HUDEP-2 (cell line): ENCODE data around the gene RPS26.
"Not testable (repeated sequence)": the region's sequence is repeated elsewhere in the genome, so short reads cannot be mapped to it uniquely, and the experiment has no call there.

Experiments
- DNase-seq, 76 experiments: peaks; one replicate each; lab custom pipeline; 2025; ENCODE audit not compliant: unreplicated experiment in 76 of 76; lab: John Stamatoyannopoulos, UW

RPS26 gene

DNA sequence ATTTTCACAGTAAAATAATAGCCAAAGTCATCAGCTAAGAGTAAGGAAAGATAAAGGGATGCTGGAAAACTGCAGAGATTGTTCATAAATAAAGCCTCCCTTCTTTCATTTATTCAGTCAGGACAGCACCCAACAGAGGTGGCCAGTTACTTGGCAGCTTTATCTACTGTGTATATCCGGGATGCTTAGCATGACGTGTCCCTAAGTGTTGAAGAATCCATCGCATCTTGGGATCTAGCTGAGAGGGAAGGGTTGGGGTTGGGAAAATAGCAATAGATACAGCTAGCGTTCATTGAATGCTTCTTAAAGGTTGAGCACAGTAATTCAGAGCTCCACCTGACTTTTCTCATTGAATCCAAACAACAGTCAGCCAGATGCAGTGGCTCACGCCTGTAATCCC, 32.7 kb downstream of the RPS26 start:
- DNase-seq, result no peak

DNA sequence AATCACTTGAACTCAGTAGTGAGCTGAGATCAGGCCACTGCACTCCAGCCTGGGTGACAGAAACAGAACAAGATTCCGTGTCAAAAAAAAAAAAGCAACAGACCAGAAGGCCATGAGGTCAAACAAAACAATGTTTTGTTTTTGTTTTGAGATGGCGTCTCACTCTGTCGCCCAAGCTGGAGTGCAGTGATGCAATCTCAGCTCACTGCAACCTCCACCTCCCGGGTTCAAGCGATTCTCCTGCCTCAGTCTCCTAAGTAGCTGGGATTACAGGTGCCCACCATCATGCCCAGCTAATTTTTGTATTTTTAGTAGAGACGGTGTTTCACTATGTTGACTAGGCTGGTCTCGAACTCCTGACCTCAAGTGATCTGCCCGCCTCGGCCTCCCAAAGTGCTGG, 36.2 kb downstream of the RPS26 start:
- not testable (repeated sequence) for DNase-seq

DNA sequence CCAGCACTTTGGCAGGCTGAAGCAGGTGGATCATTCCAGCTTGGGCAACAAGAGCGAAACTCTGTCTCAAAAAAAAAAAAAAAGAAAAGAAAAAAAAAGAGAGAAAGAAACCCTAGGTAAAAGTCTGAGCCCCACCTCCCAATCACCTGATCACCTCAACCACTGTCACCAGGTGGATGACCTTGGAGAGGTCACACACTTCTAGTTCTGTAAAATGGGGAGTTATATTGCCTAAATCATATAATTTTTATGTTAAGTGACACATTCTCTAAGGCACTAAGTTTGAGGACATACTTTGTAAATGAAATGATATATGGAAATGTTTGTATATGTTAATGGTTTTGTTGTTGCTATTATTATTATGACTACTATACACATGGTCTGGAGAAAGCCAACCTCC, 36.7 kb downstream of the RPS26 start:
- DNase-seq, result no peak

DNA sequence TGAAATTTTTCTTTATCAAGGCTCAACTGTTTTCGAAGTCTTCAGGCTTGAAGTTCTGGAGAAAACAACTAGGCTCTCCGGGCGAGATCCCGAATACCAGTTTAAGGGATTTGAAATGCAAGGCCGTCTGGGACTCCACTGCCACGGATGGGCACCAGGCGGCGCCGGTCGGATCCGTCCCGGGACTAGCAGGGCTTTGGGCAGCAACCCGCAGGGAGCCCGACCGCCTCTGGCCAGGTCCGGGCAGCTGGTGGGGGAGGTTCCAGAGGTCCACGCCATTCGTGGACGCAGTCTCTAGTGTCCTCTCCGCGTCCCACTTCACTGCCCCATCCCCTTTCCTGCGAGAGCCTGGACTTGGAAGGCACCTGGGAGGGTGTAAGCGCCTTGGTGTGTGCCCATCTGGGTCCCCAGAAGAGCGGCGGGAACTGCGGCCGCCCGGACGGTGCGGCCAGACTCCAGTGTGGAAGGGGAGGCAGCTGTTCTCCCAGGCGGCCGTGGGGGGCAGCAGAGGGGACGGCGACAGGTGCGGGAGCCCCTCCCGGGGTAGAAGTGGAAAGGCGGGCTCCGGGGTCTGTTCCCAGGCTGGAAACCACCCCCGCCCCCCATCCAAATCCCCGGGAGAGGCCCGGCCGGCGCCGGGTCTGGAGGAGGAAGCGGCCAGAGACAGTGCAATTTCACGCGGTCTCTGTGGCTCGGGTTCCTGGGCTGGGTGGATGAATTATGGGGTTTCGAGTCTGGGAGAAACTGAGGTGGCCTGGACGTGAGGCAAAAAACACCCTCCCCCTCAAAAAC, 37.4 kb downstream of the RPS26 start:
- peak in 69 of 76 experiments; percentile 3 to 78 (median 60) for DNase-seq

DNA sequence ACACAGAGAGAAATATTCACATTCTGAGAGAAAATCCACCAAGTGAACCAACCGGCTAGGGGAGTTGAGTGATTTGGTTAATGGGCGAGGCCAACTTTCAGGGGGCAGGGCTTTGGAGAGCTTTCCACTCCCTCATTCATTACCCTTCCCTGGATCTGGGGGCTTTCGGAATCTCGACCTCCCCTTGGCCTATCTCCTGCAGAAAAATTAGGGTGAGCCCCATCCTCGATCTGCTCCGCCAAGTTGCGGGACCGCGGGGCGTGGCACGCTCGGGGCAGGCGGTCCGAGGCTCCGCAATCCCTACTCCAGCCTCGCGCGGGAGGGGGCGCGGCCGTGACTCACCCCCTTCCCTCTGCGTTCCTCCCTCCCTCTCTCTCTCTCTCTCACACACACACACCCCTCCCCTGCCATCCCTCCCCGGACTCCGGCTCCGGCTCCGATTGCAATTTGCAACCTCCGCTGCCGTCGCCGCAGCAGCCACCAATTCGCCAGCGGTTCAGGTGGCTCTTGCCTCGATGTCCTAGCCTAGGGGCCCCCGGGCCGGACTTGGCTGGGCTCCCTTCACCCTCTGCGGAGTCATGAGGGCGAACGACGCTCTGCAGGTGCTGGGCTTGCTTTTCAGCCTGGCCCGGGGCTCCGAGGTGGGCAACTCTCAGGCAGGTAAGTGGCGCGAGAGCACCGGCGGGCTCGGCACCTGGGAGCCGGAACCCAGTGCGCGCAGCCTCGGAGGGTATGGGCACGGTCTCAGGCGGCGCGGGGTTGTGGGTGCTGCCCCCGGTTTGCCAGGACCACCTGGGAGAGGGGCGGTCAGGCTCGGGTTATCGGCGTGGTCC, 38.2 kb downstream of the RPS26 start, which contains the start of gene ERBB3:
ERBB3 (plus strand) TSS at position 443 of the 833 bp plus-strand sequence; CDS start at position 579, 136 bp downstream.
- peak in 53 of 76 experiments; percentile 6 to 68 (median 46) for DNase-seq

DNA sequence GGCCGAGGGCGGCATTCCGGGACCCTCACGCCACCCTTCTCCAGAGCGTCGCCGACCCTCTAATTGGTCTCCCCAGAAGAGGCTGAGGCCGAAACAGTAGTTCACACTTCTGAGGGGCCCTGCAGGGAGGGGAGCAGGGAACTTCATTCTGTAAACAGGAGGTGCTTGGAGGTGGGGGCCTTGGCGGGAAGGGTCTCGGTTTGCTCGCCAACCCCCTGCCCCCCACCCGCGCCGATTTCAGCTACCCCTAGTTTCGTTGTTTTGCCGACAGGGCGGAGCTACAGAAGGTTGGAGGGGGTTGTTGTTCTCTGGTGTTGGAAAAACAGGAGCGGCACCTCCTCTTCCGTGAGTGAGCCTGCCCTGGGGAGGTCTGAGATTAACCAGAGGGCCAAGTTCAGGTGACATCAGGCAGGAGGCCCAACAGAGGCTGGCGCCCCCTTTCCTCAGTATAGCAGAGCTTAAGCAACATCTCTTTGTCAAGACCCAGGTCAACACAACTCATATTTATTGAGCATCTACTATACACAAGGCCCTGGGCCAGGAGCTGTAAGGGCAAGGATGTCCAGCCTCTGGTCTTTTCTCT, 38.9 kb downstream of the RPS26 start:
- DNase-seq, result no peak

DNA sequence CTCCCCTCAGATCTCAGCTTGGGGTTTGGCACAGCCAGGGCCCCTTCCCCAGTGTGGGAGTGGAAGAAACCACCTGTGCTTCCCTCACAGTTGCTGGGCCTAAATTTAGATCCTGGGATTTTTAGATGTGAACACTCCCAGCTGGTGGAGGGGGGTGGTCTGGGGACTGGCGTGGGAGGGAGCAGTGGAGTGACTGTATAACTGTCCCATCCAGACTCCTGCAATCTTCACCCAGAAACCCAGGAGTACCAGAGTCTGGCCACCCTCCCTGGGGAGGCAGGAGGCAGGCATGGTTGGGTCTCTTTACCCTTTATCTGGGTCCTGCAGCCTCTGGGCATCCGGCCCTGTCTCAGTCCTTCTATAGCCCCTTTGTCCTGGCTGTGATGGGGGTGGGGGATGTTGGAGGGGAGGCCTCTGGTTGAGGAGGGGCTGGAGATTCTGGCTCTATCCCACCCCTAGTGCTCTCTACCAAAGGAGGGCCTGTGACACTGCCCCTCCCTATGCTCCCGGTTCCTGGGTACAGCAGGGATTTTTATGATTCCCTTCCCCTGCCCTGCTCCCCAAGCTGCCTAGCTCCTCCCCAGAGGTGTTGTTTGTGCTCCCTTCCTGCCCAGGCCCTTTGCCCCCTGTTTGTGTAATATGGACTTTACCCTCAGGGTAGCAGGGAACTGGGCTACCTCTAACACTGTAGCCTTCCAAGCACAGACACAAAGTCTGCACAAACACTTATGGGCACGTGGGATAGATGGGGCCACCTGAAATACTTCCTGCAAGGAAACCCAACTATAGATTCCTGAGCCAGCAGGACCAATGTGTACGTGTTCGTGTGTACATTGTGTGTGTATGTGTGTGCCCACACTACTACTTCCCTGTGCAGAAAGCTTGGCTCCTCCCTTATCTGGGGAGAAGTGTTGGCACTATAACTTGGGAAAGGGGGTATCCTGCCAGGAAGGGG, 40.0 kb downstream of the RPS26 start:
- no peak for DNase-seq

DNA sequence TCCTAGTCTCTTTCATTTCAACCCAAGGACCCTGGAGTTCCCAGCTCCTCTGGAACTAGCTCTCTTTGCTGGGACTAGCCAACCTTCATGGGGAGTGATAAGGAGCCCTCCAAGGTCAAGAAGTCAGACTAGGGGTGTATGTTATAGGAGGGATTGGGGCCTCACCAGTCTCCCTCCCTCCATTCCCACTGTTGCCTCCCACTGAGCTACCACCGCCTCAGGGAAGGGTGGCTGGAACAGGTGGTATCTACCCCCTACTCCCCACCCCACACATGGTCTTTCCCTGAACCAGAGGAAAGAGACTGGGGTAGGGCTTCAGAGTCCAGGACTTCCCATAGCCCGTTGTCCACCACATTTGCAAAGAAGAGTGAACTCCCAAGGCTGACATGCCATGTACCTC, 40.7 kb downstream of the RPS26 start:
- DNase-seq, result no peak

DNA sequence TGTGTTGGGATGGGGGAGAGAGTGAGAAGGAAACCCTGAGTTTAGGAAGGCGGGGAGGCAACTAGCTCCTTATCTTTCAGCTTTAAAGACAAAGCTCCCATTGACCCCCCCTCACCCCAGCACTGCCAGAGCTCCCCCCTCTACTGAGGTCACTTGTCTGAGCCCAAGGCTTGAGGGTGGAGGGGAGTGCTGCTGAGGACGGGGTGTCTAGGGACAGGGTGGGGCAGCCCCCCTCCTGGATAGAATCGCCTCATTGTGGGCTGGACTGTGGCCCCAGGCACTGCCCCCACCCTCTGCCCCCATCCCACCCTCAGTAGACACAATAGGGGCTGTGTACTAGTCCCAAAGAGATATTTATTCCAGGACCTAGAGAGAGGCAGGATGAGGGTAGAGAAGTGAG, 41.2 kb downstream of the RPS26 start:
- DNase-seq, result no peak

DNA sequence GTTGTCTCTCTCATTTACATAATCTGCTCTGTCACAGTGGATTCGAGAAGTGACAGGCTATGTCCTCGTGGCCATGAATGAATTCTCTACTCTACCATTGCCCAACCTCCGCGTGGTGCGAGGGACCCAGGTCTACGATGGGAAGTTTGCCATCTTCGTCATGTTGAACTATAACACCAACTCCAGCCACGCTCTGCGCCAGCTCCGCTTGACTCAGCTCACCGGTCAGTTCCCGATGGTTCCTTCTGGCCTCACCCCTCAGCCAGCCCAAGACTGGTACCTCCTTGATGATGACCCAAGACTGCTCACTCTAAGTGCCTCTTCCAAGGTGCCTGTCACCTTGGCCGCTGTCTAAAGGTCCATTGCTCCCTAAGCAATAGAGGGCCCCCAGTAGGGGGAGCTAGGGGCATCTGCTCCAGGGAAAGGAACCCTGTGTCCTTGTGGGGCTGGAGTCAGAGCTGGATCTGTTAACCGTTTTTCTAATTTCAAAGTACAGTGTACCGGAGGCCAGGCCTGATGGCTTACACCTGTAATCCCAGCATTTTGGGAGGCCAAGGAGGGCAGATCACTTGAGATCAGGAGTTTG, 43.3 kb downstream of the RPS26 start:
- DNase-seq, result peak in 36 of 76 experiments; percentile 5 to 49 (median 26)

DNA sequence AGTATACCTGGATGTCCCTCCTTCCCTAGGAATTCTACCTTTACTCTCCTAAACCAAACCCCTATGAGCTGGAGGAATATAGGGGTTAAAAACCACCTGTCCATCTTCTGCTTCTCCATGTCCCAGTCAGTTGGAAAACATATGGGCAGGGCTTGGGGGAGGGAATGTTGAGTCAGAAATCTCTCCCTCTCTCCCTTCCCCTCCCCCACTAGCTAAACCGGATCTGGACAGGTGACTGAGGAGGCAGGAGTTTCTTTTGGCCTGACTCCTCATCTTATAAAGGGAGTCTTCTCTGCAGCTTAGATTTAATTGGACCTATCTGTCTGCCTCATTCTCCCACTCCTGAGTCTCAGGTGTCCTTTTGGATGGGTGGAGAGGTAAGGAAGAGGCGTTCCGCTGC, 44.4 kb downstream of the RPS26 start:
- no peak for DNase-seq

DNA sequence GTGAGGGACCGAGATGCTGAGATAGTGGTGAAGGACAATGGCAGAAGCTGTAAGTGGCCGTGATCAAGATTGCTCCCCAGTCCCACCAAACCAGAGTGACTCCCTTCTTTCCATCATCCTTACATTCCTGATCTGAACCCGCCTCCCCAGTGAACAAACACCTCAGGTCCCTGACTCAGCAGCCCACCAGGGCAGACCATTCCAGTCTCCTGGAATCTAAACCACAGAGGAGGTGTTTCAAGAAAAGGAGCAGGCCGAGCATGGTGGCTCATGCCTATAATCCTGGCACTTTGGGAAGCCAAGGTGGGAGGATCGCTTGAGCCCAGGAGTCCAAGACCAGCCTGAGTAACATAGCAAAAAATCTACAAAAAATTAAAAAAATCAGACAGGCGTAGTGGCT, 44.9 kb downstream of the RPS26 start:
- no peak for DNase-seq

DNA sequence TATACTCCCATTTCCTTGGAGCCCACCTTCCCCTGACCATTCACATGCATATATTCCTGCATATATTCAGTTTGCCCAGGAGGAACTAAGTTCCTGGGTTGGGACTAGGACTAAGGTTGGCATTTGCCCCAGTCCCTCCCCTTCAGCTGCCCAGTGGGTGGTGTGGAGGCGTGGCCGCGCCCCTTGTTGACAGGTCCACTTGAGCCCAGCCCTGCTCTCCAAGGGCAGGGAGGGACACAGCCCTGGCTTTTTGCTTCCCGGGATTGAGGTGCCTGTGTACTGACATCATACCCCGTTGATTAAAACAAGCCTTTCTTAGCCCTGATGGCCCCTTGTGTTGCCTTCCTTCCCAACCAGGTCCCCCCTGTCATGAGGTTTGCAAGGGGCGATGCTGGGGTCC, 45.5 kb downstream of the RPS26 start:
- DNase-seq, result peak in 17 of 76 experiments; percentile 4 to 53 (median 18)
